WTC11 (cell line): ENCODE measurements around the gene U2AF2. TPM values are rescaled to one million over a fixed set of nuclear protein-coding genes. Genes with fewer than 3 reads are reported as not detected.
A peak's percentile ranks its signal among the peaks of the same experiment; 100 is the strongest.

Source experiments
- ATAC-seq: fragments of 200-7000 bp; cut with Tn5 transposase; 2 replicates; pipeline ENCODE4 v1.10.0; 2021; ENCODE audit warnings: mild to moderate bottlenecking, moderate library complexity
- CTCF ChIA-PET: fragments of 300-600 bp; sonication (Branson Sonifier 250); formaldehyde crosslinking; loops from one replicate; lab custom pipeline; 2021; ENCODE audit warnings: antibody characterized with exemption; lab: Charles Lee
- POLR2A ChIA-PET: fragments of 350-600 bp; sonication (Branson Sonifier 250); formaldehyde crosslinking; loops from one replicate; lab custom pipeline; 2021; ENCODE audit warnings: antibody characterized with exemption; lab: Charles Lee
- DNase-seq: peaks from one replicate; pipeline ENCODE4 v3.0.0; 2021; ENCODE audit warnings: low spot score
- H3K27ac Mint-ChIP-seq: 2 replicates; pipeline ENCODE4 v1.8.0; 2021; ENCODE audit warnings: mixed read lengths
- H3K27me3 Mint-ChIP-seq: 2 replicates; pipeline ENCODE4 v1.8.0; 2021; ENCODE audit warnings: low read depth, mild to moderate bottlenecking, moderate library complexity, mixed read lengths
- H3K36me3 Mint-ChIP-seq: 2 replicates; pipeline ENCODE4 v1.8.0; 2021; ENCODE audit warnings: mixed read lengths
- H3K4me1 Mint-ChIP-seq: 2 replicates; pipeline ENCODE4 v1.8.0; 2022; ENCODE audit warnings: mixed read lengths
- H3K4me3 Mint-ChIP-seq: 2 replicates; pipeline ENCODE4 v1.8.0; 2021; ENCODE audit warnings: mild to moderate bottlenecking, moderate library complexity, mixed read lengths
- H3K9me3 Mint-ChIP-seq: 2 replicates; pipeline ENCODE4 v1.8.0; 2021; ENCODE audit warnings: mixed read lengths
- ATF1 ChIP-seq: sonication (generic); formaldehyde crosslinking; IDR thresholded peaks from 2 replicates; pipeline ENCODE4 v1.8.1; 2023; ENCODE audit warnings: mild to moderate bottlenecking, moderate library complexity, missing genetic modification reagents
- ESRRA ChIP-seq: sonication (generic); formaldehyde crosslinking; IDR thresholded peaks from 2 replicates; pipeline ENCODE4 v1.8.1; 2022; ENCODE audit warnings: mild to moderate bottlenecking, missing genetic modification reagents, borderline replicate concordance
- GABPB1 ChIP-seq: sonication (generic); formaldehyde crosslinking; IDR thresholded peaks from 2 replicates; pipeline ENCODE4 v1.8.1; 2023; ENCODE audit warnings: mild to moderate bottlenecking, missing genetic modification reagents
- GTF2I ChIP-seq: fragments of 250-450 bp; sonication (Bioruptor Pico); conservative IDR thresholded peaks from 2 replicates; pipeline ENCODE4 v1.4.0; 2021; ENCODE audit warnings: mild to moderate bottlenecking
- KAT7 ChIP-seq: sonication (generic); formaldehyde crosslinking; IDR thresholded peaks from 2 replicates; pipeline ENCODE4 v1.8.1; 2023; ENCODE audit warnings: missing genetic modification reagents, mild to moderate bottlenecking, borderline replicate concordance
- NFATC4 ChIP-seq: fragments of 250-450 bp; sonication (Bioruptor Pico); IDR thresholded peaks from 2 replicates; pipeline ENCODE4 v1.9.0; 2021; ENCODE audit warnings: mild to moderate bottlenecking
- NFYB ChIP-seq: sonication (generic); formaldehyde crosslinking; conservative IDR thresholded peaks from 2 replicates; pipeline ENCODE4 v1.8.0; 2022; ENCODE audit warnings: low read depth, missing genetic modification reagents
- SMAD3 ChIP-seq: sonication (generic); formaldehyde crosslinking; IDR thresholded peaks from 2 replicates; pipeline ENCODE4 v1.8.0; 2022; ENCODE audit warnings: missing genetic modification reagents, mild to moderate bottlenecking, borderline replicate concordance
- SP1 ChIP-seq: sonication (generic); formaldehyde crosslinking; conservative IDR thresholded peaks from 2 replicates; pipeline ENCODE4 v1.8.1; 2022; ENCODE audit warnings: missing genetic modification reagents
- TCF7 ChIP-seq: sonication (generic); formaldehyde crosslinking; IDR thresholded peaks from 2 replicates; pipeline ENCODE4 v1.8.0; 2022; ENCODE audit warnings: mild to moderate bottlenecking, low read depth, missing genetic modification reagents, moderate library complexity
- TP53 ChIP-seq: sonication (generic); formaldehyde crosslinking; IDR thresholded peaks from 2 replicates; pipeline ENCODE4 v1.8.1; 2023; ENCODE audit warnings: mild to moderate bottlenecking, missing genetic modification reagents
- ZBTB21 ChIP-seq: sonication (generic); formaldehyde crosslinking; IDR thresholded peaks from 2 replicates; pipeline ENCODE4 v1.8.1; 2023; ENCODE audit warnings: mild to moderate bottlenecking, missing genetic modification reagents, borderline replicate concordance
- ZNF232 ChIP-seq: sonication (generic); formaldehyde crosslinking; IDR thresholded peaks from 2 replicates; pipeline ENCODE4 v1.8.0; 2022; ENCODE audit warnings: mild to moderate bottlenecking, missing genetic modification reagents
- ZNF423 ChIP-seq: fragments of 250-450 bp; sonication (Bioruptor Pico); IDR thresholded peaks from 2 replicates; pipeline ENCODE4 v2.1.2; 2022; ENCODE audit warnings: mild to moderate bottlenecking, moderate library complexity
- ZNF671 ChIP-seq: fragments of 250-450 bp; sonication (Bioruptor Pico); IDR thresholded peaks from 2 replicates; pipeline ENCODE4 v1.8.0; 2021; ENCODE audit warnings: mild to moderate bottlenecking
- total RNA-seq: library from RNA; stranded (reverse); gene quantifications from 3 replicates; pipeline ENCODE4 v1.2.3, GENCODE V29; 2021
- TF ChIP-seq, protein P1 (sequence below): sonication (generic); formaldehyde crosslinking; IDR thresholded peaks from 2 replicates; pipeline ENCODE4 v1.8.0; 2023; ENCODE audit warnings: missing genetic modification reagents
- TF ChIP-seq, protein P2 (sequence below): sonication (generic); formaldehyde crosslinking; IDR thresholded peaks from 2 replicates; pipeline ENCODE4 v1.8.1; 2023; ENCODE audit warnings: mild to moderate bottlenecking, missing genetic modification reagents, borderline replicate concordance
- TF ChIP-seq, protein P3 (sequence below): sonication (generic); formaldehyde crosslinking; IDR thresholded peaks from 2 replicates; pipeline ENCODE4 v1.8.0; 2022; ENCODE audit warnings: mild to moderate bottlenecking, missing genetic modification reagents
- TF ChIP-seq, protein P4 (sequence below): sonication (generic); formaldehyde crosslinking; IDR thresholded peaks from 2 replicates; pipeline ENCODE4 v1.8.1; 2022; ENCODE audit warnings: missing genetic modification reagents, borderline replicate concordance
- TF ChIP-seq, protein P5 (sequence below): sonication (generic); formaldehyde crosslinking; conservative IDR thresholded peaks from 2 replicates; pipeline ENCODE4 v1.8.1; 2022; ENCODE audit warnings: mild to moderate bottlenecking, missing genetic modification reagents
- TF ChIP-seq, protein P6 (sequence below): sonication (generic); formaldehyde crosslinking; IDR thresholded peaks from 2 replicates; pipeline ENCODE4 v1.8.1; 2022; ENCODE audit warnings: low read depth, missing genetic modification reagents, borderline replicate concordance
- TF ChIP-seq, protein P7 (sequence below): fragments of 250-450 bp; sonication (Bioruptor Pico); IDR thresholded peaks from 2 replicates; pipeline ENCODE4 v2.1.2; 2022; ENCODE audit warnings: mild to moderate bottlenecking, moderate library complexity

Gene U2AF2
- total RNA-seq, 1 experiment from 2014 or later: 302 TPM

DNA sequence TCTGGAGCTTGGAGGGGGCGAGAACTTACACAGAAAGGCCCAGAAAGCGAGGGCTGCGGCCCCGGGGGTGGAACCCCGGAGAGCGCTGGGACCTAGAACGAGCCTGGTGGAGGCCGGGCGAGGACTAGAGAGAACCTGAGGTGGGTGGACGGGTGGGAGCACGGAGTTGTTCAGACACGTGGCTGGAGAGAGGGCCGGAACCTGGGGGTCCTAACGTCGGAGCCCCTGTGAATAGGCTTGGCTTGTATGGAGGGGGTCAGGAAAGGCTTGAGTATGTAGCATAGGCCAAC lies 11.0 kb upstream of the U2AF2 start:
- peak overlapping the region; percentile 74; the same call in 1 of the 2 replicates for H3K27ac Mint-ChIP-seq
- POLR2A ChIA-PET: no interaction called here
- peaks cover 17% of the 10 kb centered on the region for H3K36me3 Mint-ChIP-seq
- peak overlapping the region; percentile 89 for H3K4me3 Mint-ChIP-seq
- H3K9me3 Mint-ChIP-seq: peaks cover 4% of the 10 kb centered on the region
- H3K4me1 Mint-ChIP-seq: peaks cover 26% of the 10 kb centered on the region
- TF ChIP-seq, protein P1, sequence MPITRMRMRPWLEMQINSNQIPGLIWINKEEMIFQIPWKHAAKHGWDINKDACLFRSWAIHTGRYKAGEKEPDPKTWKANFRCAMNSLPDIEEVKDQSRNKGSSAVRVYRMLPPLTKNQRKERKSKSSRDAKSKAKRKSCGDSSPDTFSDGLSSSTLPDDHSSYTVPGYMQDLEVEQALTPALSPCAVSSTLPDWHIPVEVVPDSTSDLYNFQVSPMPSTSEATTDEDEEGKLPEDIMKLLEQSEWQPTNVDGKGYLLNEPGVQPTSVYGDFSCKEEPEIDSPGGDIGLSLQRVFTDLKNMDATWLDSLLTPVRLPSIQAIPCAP (CRISPR knock-in tag): no peak
- TF ChIP-seq SP1 (CRISPR knock-in tag) (no peak), KAT7 (CRISPR knock-in tag) (no peak), TP53 (no peak), GABPB1 (CRISPR knock-in tag) (no peak), SMAD3 (CRISPR knock-in tag) (no peak), ZNF671 (CRISPR knock-in tag) (no peak), ATF1 (CRISPR knock-in tag) (no peak), NFATC4 (CRISPR knock-in tag) (no peak), ESRRA (CRISPR knock-in tag) (no peak), GTF2I (CRISPR knock-in tag) (no peak)
- TF ChIP-seq, protein P2, sequence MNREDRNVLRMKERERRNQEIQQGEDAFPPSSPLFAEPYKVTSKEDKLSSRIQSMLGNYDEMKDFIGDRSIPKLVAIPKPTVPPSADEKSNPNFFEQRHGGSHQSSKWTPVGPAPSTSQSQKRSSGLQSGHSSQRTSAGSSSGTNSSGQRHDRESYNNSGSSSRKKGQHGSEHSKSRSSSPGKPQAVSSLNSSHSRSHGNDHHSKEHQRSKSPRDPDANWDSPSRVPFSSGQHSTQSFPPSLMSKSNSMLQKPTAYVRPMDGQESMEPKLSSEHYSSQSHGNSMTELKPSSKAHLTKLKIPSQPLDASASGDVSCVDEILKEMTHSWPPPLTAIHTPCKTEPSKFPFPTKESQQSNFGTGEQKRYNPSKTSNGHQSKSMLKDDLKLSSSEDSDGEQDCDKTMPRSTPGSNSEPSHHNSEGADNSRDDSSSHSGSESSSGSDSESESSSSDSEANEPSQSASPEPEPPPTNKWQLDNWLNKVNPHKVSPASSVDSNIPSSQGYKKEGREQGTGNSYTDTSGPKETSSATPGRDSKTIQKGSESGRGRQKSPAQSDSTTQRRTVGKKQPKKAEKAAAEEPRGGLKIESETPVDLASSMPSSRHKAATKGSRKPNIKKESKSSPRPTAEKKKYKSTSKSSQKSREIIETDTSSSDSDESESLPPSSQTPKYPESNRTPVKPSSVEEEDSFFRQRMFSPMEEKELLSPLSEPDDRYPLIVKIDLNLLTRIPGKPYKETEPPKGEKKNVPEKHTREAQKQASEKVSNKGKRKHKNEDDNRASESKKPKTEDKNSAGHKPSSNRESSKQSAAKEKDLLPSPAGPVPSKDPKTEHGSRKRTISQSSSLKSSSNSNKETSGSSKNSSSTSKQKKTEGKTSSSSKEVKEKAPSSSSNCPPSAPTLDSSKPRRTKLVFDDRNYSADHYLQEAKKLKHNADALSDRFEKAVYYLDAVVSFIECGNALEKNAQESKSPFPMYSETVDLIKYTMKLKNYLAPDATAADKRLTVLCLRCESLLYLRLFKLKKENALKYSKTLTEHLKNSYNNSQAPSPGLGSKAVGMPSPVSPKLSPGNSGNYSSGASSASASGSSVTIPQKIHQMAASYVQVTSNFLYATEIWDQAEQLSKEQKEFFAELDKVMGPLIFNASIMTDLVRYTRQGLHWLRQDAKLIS: no peak
- TF ChIP-seq, protein P3, sequence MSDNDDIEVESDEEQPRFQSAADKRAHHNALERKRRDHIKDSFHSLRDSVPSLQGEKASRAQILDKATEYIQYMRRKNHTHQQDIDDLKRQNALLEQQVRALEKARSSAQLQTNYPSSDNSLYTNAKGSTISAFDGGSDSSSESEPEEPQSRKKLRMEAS (CRISPR knock-in tag): no peak
- TF ChIP-seq, protein P4, sequence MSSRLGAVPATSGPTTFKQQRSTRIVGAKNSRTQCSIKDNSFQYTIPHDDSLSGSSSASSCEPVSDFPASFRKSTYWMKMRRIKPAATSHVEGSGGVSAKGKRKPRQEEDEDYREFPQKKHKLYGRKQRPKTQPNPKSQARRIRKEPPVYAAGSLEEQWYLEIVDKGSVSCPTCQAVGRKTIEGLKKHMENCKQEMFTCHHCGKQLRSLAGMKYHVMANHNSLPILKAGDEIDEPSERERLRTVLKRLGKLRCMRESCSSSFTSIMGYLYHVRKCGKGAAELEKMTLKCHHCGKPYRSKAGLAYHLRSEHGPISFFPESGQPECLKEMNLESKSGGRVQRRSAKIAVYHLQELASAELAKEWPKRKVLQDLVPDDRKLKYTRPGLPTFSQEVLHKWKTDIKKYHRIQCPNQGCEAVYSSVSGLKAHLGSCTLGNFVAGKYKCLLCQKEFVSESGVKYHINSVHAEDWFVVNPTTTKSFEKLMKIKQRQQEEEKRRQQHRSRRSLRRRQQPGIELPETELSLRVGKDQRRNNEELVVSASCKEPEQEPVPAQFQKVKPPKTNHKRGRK: no peak
- TF ChIP-seq, protein P5, sequence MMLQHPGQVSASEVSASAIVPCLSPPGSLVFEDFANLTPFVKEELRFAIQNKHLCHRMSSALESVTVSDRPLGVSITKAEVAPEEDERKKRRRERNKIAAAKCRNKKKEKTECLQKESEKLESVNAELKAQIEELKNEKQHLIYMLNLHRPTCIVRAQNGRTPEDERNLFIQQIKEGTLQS (CRISPR knock-in tag): no peak
- no peak for DNase-seq
- no peak for ATAC-seq
- CTCF ChIA-PET: interaction anchor here (2.6 kb wide), 1 partner anchor 12 kb away, joined by 11 read pairs; no protein-coding TSS in a partner anchor
- peaks cover 9% of the 10 kb centered on the region for H3K27me3 Mint-ChIP-seq

DNA sequence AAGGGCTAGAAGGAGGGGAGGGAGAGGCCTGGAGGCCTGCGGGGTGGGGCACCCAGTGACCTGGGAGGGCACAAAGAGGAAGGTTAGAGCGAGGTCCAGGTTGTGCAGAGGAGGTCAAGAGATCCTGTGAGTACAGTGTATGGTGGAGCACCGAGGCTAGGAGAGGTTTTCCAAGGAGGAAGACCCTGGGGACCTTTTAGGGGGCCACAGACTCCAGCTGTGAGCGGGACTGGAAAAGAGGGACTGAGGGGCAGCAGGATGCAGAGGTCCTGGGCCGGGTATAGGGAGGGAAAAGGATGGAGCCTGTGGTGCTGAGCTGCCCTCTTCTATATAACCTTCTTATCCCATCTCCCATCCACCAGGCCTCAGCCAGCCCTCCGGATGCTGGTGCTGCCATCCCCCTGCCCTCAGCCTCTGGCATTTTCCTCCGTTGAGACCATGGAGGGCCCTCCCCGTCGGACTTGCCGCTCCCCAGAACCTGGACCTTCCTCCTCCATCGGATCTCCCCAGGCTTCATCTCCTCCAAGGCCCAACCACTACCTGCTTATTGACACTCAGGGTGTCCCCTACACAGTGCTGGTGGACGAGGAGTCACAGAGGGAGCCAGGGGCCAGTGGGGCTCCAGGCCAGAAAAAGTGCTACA lies 10.5 kb upstream of the U2AF2 start:
- TF ChIP-seq TCF7 (no peak), ZNF232 (no peak), NFYB (CRISPR knock-in tag) (no peak), ZNF671 (CRISPR knock-in tag) (no peak), ZNF423 (no peak), ZBTB21 (CRISPR knock-in tag) (no peak)
- TF ChIP-seq, protein P6, sequence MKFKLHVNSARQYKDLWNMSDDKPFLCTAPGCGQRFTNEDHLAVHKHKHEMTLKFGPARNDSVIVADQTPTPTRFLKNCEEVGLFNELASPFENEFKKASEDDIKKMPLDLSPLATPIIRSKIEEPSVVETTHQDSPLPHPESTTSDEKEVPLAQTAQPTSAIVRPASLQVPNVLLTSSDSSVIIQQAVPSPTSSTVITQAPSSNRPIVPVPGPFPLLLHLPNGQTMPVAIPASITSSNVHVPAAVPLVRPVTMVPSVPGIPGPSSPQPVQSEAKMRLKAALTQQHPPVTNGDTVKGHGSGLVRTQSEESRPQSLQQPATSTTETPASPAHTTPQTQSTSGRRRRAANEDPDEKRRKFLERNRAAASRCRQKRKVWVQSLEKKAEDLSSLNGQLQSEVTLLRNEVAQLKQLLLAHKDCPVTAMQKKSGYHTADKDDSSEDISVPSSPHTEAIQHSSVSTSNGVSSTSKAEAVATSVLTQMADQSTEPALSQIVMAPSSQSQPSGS (CRISPR knock-in tag): no peak
- TF ChIP-seq, protein P1 (CRISPR knock-in tag): no peak
- TF ChIP-seq, protein P5 (CRISPR knock-in tag): no peak
- TF ChIP-seq, protein P7, sequence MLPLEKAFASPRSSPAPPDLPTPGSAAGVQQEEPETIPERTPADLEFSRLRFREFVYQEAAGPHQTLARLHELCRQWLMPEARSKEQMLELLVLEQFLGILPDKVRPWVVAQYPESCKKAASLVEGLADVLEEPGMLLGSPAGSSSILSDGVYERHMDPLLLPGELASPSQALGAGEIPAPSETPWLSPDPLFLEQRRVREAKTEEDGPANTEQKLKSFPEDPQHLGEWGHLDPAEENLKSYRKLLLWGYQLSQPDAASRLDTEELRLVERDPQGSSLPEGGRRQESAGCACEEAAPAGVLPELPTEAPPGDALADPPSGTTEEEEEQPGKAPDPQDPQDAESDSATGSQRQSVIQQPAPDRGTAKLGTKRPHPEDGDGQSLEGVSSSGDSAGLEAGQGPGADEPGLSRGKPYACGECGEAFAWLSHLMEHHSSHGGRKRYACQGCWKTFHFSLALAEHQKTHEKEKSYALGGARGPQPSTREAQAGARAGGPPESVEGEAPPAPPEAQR (CRISPR knock-in tag): no peak
- Mint-ChIP-seq H3K4me1 (peaks cover 24% of the 10 kb centered on the region), H3K4me3 (peak overlapping the region; percentile 89), H3K27ac (peak overlapping the region; percentile 74; the same call in 1 of the 2 replicates), H3K27me3 (peaks cover 9% of the 10 kb centered on the region), H3K36me3 (peaks cover 13% of the 10 kb centered on the region), H3K9me3 (no peaks in the 10 kb centered on the region)
- ChIA-PET POLR2A (no interaction called here), CTCF (interaction anchor here (1.4 to 2.6 kb wide), 2 partner anchors 10 to 12 kb away, joined by 3 to 11 read pairs; partner anchors contain the start of gene U2AF2)
- DNase-seq: no peak
- no peak for ATAC-seq
